Transverse colon (tissue), 4 donors: ENCODE measurements around the gene IFT25.

ENCODE experiments used
- CTCF ChIP-seq, 5 experiments: fragments of 200-600 bp in 3 of 5; fragments of 450-650 bp in 2 of 5; sonication (generic) in 3 of 5; IDR thresholded peaks; 1 replicate in 2 of 5; 2 replicates in 3 of 5; pipeline ENCODE4 v1.5.1; 2016 to 2017; ENCODE audit warnings: antibody characterized with exemption in 5 of 5, inconsistent platforms in 3 of 5, mild to moderate bottlenecking in 2 of 5, moderate library complexity in 1 of 5
- EP300 ChIP-seq: sonication (generic); formaldehyde crosslinking; IDR thresholded peaks from one replicate; pipeline ENCODE4 v1.6.1; 2017; ENCODE audit warnings: antibody characterized with exemption, low read depth
- POLR2A ChIP-seq: fragments of 450-650 bp; IDR thresholded peaks from one replicate; pipeline ENCODE4 v1.6.1; 2016; ENCODE audit warnings: antibody characterized with exemption, mild to moderate bottlenecking, moderate library complexity
- POLR2AphosphoS5 ChIP-seq, 3 donors: sonication (generic); formaldehyde crosslinking; IDR thresholded peaks; one replicate each; pipeline ENCODE4 v1.6.1; 2016; ENCODE audit warnings: antibody characterized with exemption in 3 of 3

- no peak for TF ChIP-seq POLR2A
- no peak for TF ChIP-seq CTCF (IDR thresholded peaks at IDR 0.05)
- TF ChIP-seq POLR2AphosphoS5 (IDR thresholded peaks at IDR 0.05) = no peak
- no peak for TF ChIP-seq EP300
Measured at GRCh38 chr1:53942127-53942957, 3.2 kb downstream of the IFT25 start.
